ENCODE results near the gene OGFOD2. TPM values are rescaled to one million over a fixed set of nuclear protein-coding genes. Genes with fewer than 3 reads are reported as not detected.

OGFOD2 gene
- total RNA-seq, 1 donor from 2014 or later, result 4.5 TPM

- no peak for DNase-seq (ENCODE audit: low spot score in 2 of 2)
- no peak for FAIRE-seq
Measured at GRCh38 chr12:122949816-122950675, 25.0 kb upstream of the OGFOD2 start.

- FAIRE-seq (no peak), DNase-seq (ENCODE audit: low spot score in 2 of 2) (no peak)
Measured at GRCh38 chr12:122951406-122951805, 23.6 kb upstream of the OGFOD2 start.

- FAIRE-seq (no peak), DNase-seq (ENCODE audit: low spot score in 2 of 2) (peak; percentile 83 to 84)
Measured at GRCh38 chr12:122951979-122952892, 22.8 kb upstream of the OGFOD2 start.

DNA sequence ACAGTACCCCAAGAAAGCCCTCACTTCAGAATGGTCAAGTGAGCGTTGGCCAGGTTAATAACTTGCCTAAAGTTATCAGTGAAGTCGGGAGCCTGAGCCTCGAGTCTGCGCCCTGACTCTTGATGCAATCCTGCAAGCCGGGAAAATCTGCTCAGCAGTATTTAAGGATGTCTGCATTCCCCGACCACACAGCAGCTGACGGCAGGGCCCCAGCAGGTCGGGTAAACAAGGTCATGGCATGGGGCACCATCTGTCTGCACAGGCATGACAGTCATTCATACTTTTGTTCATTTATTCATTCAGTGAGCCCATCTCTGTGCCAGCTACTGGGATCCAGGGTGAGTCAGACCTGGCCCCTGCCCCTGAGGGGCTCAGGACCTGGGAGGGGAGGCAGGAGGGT lies 19.9 kb upstream of the OGFOD2 start:
- FAIRE-seq (no peak), DNase-seq (ENCODE audit: low spot score in 2 of 2) (no peak)

DNA sequence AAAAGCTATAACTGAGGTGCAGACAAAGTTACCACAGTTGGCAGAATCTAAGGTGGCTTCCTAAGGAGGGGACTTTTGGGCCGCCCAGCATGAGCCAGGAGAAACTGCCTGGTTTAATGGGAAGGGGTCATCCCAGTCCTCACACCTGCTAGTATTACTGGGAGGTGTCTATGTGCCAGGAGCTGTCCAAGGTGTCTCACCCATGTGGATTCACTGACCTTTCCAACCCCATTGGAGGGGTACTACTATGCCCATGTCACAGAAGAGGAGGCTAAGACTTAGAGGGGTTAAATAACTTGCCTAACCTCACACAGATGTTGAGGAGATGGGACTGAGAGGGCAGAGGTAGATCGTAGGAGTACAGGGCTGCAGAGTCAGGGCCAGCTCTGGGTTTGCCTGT lies 19.0 kb upstream of the OGFOD2 start:
- DNase-seq (ENCODE audit: low spot score in 2 of 2), result peak in 1 of 2 donors; percentile 11
- no peak for FAIRE-seq

DNA sequence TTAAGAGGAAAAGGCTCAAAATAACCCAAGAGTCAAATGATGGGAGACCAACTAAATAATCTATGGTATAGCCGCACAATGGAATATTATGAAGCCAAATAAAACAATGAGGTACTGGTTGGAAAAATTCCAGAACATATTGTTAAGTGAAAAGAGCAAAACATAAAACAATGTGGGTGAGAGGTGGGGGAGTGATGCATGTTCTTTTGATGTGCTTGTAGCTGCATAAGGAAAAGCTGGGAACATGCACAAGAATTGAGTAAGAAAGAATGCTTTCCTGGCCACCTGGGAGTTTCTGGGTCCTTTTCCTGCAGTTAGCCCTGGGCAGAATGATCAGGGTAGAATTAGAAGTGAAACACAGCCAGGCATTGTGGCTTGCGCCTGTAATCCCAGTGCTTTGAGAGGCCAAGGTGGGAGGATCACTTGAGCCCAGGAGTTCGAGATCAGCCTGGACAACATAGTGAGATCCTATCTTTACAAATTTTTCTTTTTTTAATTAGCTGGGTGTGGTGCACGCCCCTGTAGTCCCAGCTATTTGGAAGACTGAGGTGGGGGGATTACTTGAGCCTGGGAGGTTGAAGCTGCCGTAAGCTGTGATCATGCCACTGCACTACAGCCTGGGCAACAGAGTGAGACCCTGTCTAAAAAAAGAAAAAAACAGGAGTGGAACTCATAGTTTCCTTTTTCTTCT lies 16.7 kb upstream of the OGFOD2 start:
- FAIRE-seq (no peak), DNase-seq (ENCODE audit: low spot score in 2 of 2) (no peak)

- no peak for FAIRE-seq
- DNase-seq (ENCODE audit: low spot score in 2 of 2), result no peak
Measured at GRCh38 chr12:122959566-122960192, 15.4 kb upstream of the OGFOD2 start.

DNA sequence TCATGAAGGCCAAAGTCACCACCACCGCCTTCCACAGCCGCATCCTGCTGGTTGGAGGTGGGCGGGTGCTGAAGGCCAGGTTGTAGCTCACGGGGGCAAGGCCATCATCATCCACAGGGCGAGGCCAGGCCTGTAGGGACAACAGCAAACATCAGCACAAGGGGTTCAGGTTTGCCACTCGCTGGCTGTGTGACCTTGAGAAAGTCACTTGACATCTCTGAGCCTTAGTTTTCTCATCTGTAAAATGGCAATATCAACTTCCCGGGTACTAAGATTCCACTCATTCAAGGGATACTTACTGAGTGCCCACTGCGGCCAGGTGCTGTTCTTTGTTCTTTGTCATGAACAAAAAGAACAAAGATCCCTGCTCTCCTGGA lies 14.9 kb upstream of the OGFOD2 start:
- DNase-seq (ENCODE audit: low spot score in 2 of 2) (no peak), FAIRE-seq (no peak)

DNA sequence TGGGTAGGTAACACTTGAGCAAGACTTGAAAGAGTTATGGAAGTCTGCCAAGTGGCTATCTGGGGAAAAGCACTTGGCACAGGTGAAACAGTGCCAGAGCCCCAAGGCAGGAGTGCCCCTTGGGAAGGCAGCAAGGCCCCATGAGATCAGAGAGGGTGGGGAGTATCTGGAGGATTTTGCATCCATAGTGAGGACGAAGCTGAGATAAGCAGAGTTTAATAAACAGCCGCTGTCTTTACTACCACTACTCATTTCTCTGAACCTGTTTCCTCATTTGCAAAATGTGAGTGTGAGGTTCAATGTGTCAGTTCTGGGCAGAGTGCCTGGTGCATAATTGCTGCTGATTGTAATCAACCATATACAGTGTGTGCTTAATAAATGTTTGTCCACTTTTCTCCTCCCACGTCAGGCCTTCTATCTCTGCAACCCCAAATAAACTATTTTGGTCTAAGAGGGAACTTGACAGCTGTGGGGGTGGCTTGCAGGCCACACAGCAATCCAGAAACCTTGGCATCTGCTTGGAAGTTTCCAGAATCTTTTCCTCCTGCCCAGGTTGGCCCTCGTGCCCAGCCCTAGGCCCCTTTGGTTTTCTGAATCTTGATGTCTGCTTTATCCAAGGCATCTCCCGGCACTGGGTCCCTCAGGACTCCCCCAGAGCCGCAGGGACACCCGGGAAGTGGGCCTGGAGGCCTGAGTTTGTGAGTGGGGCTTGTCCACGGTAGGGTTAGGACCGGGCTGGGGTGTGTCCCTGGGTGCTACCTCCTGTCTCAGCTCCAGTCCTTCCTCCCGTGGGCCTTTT lies 13.3 kb upstream of the OGFOD2 start:
- no peak for FAIRE-seq
- peak; percentile 33 to 47 for DNase-seq (ENCODE audit: low spot score in 2 of 2)

DNA sequence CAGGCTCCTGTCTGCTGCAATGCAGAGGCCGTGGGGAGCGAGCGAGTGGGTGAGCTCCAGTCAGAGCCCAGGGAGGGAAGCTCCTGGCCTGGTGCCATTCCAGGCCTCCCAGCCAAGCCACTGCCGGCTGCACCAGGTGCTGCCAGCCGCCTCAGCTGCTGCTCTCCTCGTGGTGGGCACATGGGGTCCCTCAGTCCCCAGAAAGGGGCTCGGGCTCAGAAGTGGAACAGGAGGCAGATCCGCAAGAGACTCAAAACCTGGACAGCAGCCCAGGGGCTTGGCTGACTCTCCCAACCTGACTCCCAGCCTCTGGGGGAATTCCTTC lies 11.1 kb upstream of the OGFOD2 start:
- DNase-seq (ENCODE audit: low spot score in 2 of 2) (peak; percentile 55 to 66), FAIRE-seq (no peak)

GRCh38 chr12:122964439-122965257 lies 10.4 kb upstream of the OGFOD2 start:
- FAIRE-seq, result no peak

GRCh38 chr12:122965321-122965751 lies 9.7 kb upstream of the OGFOD2 start:
- DNase-seq (ENCODE audit: low spot score in 2 of 2) (peak in 1 of 2 donors; percentile 35), FAIRE-seq (no peak)

More at GRCh38 chr12:122964439-122965257, 10.4 kb upstream of the OGFOD2 start:
- no peak for DNase-seq (ENCODE audit: low spot score in 2 of 2)

DNA sequence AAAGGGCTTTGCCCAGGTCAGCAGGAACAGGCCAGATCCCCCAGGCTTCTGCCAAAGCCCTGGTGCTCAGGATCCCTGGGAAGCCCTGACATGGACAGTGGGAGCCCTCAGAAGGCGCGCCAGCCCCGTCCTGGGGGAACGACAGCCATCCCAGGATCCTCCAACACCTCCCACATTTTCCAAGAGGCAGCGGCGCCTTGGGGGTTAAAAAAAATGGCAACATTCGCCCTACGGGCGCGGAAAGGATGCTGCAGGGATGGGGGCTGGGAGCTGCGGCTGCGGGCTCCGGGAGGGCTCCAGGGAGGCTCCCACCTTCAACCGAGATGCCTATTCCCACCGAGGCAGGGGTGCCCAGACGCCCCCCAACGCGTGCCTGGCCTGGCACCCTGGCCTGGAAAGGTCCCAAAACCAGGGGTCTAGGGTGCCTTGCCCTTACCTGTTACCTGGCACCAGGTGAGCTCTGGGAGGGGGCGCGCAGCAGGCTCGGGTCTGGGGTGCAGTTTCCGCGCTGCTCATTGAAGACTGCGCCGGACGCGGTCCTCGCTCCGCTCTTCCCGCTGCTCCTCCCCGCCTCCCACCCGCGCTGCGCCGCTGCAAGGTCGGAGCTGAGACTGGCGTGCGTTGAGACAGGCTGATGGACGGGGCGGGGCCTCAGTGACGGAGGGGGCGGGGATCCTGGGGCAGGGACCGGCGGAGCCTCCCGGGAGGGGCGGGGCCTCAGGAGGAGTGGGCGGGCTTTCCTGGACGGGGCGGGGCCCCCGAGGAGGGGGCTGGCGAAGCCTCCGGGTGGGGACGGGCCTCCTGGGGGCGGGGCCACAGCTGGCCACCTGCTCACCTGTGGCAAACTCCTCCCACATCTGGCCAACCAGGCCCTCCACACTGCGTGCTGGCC lies 8.9 kb upstream of the OGFOD2 start, which contains the start of gene ABCB9:
Gene ABCB9, minus strand, starts transcription at position 613 of the 892 bp plus-strand sequence. CDS start 6,228 bp downstream, outside the sequence.
- DNase-seq (ENCODE audit: low spot score in 2 of 2) (peak; percentile 87 to 98), FAIRE-seq (no peak)

DNA sequence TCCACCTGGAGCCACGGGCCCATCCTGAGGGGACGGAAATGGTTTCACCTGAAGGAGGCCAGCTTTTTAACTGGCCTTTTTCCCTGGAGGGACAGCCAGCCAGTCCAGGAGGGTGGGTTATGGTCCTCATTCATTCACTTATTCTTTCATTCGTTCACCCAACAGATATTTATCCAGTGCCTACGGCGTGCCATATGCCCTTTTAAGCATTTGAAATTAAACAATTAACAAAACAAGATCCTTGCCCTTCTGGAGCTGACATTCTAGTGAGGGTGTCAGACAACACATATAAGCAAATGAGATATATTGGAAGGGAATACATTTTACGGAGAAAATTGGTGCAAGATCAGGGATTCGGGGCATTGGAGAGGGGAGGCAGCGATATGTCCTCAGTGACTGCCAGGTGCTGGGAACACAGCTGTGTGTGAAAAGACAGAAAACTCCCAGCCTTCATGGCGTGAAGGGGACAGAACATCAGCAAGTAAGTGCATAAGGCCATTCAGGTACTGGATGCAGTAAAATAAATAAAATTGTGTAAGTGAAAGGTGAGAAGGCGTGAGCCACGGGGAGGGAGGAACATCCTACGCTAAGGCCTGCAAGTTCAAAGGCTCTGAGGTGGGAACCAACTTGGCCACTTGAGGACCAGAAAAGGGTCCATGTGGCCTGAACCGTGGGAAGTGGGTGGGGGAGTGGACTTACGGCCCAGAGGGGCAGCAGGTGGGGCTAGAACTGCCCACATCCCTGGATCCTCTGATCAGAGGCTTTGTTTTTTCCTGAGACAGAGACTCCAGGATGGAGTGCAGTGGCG lies 8.1 kb upstream of the OGFOD2 start:
- DNase-seq (ENCODE audit: low spot score in 2 of 2), result no peak
- FAIRE-seq, result no peak

- FAIRE-seq (no peak), DNase-seq (ENCODE audit: low spot score in 2 of 2) (no peak)
Measured at GRCh38 chr12:122968104-122968503, 6.9 kb upstream of the OGFOD2 start.

DNA sequence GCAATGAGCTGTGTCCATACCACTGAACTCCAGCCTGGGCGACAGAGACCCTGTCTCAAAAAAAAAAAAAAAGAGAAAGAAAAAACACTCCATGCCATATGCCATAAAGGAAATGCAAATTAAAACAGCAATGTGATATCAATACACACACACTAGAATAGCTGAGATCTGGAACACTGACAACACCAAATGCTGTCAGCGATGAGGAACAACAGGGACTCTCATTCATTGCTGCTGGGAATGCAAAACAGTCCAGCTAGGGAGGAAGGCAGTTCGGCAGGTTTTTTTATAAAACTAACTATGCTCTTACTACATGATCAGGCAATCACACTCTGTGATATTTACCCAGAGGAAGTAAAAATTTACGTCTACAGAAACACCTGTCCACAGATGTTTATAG lies 5.4 kb upstream of the OGFOD2 start:
- DNase-seq (ENCODE audit: low spot score in 2 of 2) (no peak), FAIRE-seq (no peak)
